Transverse colon (tissue), 4 donors: ENCODE results near the gene CLMN. TPM values are rescaled to one million over a fixed set of nuclear protein-coding genes. Genes with fewer than 3 reads are reported as not detected.

ENCODE experiments used
- DNase-seq: peaks from one replicate; pipeline ENCODE4 v3.0.0-alpha.2; 2019
- H3K27ac ChIP-seq, 4 donors: fragments of 200-600 bp; sonication (generic); 2 replicates each; pipeline ENCODE4 v1.5.1; 2016 to 2018; ENCODE audit warnings: inconsistent platforms in 4 of 4
- H3K27me3 ChIP-seq: fragments of 200-600 bp; sonication (generic); 2 replicates; pipeline ENCODE4 v1.5.1; 2017; ENCODE audit warnings: inconsistent platforms
- H3K36me3 ChIP-seq, 4 donors: fragments of 200-600 bp; sonication (generic); 2 replicates each; pipeline ENCODE4 v1.5.1; 2017 to 2019; ENCODE audit warnings: inconsistent platforms in 4 of 4
- H3K4me1 ChIP-seq, 4 donors: fragments of 200-600 bp; sonication (generic); 2 replicates each; pipeline ENCODE4 v1.5.1; 2017 to 2020; ENCODE audit warnings: inconsistent platforms in 4 of 4
- H3K4me3 ChIP-seq, 4 donors: fragments of 200-600 bp; sonication (generic); 1 replicate in 1 of 4; 2 replicates in 3 of 4; pipeline versions ENCODE4 v1.5.1 to v1.6.1; 2017 to 2019; ENCODE audit warnings: inconsistent platforms in 4 of 4
- H3K9me3 ChIP-seq, 2 donors: fragments of 200-600 bp; sonication (generic); 2 replicates each; pipeline ENCODE4 v1.5.1; 2017 to 2019; ENCODE audit warnings: inconsistent platforms in 2 of 2
- CTCF ChIP-seq, 5 experiments: fragments of 200-600 bp in 3 of 5; fragments of 450-650 bp in 2 of 5; sonication (generic) in 3 of 5; IDR thresholded peaks; 1 replicate in 2 of 5; 2 replicates in 3 of 5; pipeline ENCODE4 v1.5.1; 2016 to 2017; ENCODE audit warnings: antibody characterized with exemption in 5 of 5, inconsistent platforms in 3 of 5, mild to moderate bottlenecking in 2 of 5, moderate library complexity in 1 of 5
- EP300 ChIP-seq: sonication (generic); formaldehyde crosslinking; IDR thresholded peaks from one replicate; pipeline ENCODE4 v1.6.1; 2017; ENCODE audit warnings: antibody characterized with exemption, low read depth
- POLR2A ChIP-seq: fragments of 450-650 bp; IDR thresholded peaks from one replicate; pipeline ENCODE4 v1.6.1; 2016; ENCODE audit warnings: antibody characterized with exemption, mild to moderate bottlenecking, moderate library complexity
- POLR2AphosphoS5 ChIP-seq, 3 donors: sonication (generic); formaldehyde crosslinking; IDR thresholded peaks; one replicate each; pipeline ENCODE4 v1.6.1; 2016; ENCODE audit warnings: antibody characterized with exemption in 3 of 3
- WGBS, 2 donors: methylation state at CpG; one replicate each; pipeline ENCODE4 v1.1.5; 2018; ENCODE audit warnings: low coverage in 1 of 2; 5-methylcytosine and 5-hydroxymethylcytosine counted together
- in situ Hi-C, 4 donors: fragments of 200-750 bp; cut with MboI; loops; one replicate each; pipeline versions ENCODE4 v1.15.0 to v1.15.1; 2017; ENCODE audit warnings: low sequenced_read_pairs in 3 of 4, low pct_ligation_motif_present in 1 of 4, low pct_unique_long_range_greater_than_20kb in 1 of 4
- intact Hi-C: fragments of 100-400 bp; cut with DNase I; formaldehyde crosslinking; loops from one replicate; pipeline ENCODE4 v1.15.1; 2023; ENCODE audit warnings: low total_unique reads
- total RNA-seq, 4 donors: library from RNA; depleted of rRNA; stranded (reverse); fragments of >200 nt; gene quantifications; one replicate each; pipeline ENCODE4 v1.1.0, GENCODE V29; 2016

The CLMN gene
- total RNA-seq, 4 donors from 2014 or later = 71.1 to 118 (median 90.1) TPM

GRCh38 chr14:95320955-95321600 is 1.4 kb upstream of the CLMN start:
- intact Hi-C loops (no loop called here), in situ Hi-C loops (no loop called here)
- DNase-seq = no peak
- no peaks in the 10 kb centered on the region for H3K9me3 ChIP-seq
- 97% methylated on average over 8 of the region's 8 CpGs; no CpG with 5 or more reads in 1 of the 2 donors for WGBS, 2 donors
- no peaks in the 10 kb centered on the region for H3K36me3 ChIP-seq
- H3K27ac ChIP-seq = peak overlapping the region in 2 of 4 donors; percentile 79 to 82
- TF ChIP-seq POLR2A (no peak), POLR2AphosphoS5 (IDR thresholded peaks at IDR 0.05) (no peak), EP300 (no peak), CTCF (IDR thresholded peaks at IDR 0.05) (no peak)
- no peak overlapping the region for H3K4me3 ChIP-seq
- H3K27me3 ChIP-seq = no peaks in the 10 kb centered on the region
- H3K4me1 ChIP-seq = peaks cover 7 to 32% (median 17%) of the 10 kb centered on the region in 4 donors

- H3K27me3 ChIP-seq = no peaks in the 10 kb centered on the region
- H3K4me3 ChIP-seq = peak overlapping the region; percentile 42 to 86 (median 54)
- H3K9me3 ChIP-seq = no peaks in the 10 kb centered on the region
- in situ Hi-C loops (no loop called here), intact Hi-C loops (no loop called here)
- peaks cover 7 to 32% (median 17%) of the 10 kb centered on the region in 4 donors for H3K4me1 ChIP-seq
- H3K36me3 ChIP-seq = no peaks in the 10 kb centered on the region
- WGBS, 2 donors = 25% methylated on average over 25 of the region's 32 CpGs; no CpG with 5 or more reads in 1 of the 2 donors
- H3K27ac ChIP-seq = peak overlapping the region; percentile 72 to 82 (median 80)
- TF ChIP-seq POLR2AphosphoS5 (IDR thresholded peaks at IDR 0.05) (no peak), POLR2A (no peak), EP300 (no peak), CTCF (IDR thresholded peaks at IDR 0.05) (no peak)
- DNase-seq = no peak
Observed at GRCh38 chr14:95320078-95320895, 579 bp upstream of the CLMN start.

GRCh38 chr14:95318399-95319311 is 1.1 kb downstream of the CLMN start:
- WGBS, 2 donors = 21% methylated on average over 22 of the region's 22 CpGs; no CpG with 5 or more reads in 1 of the 2 donors
- no peak for TF ChIP-seq EP300
- peak in 1 of 3 donors; percentile 40 for TF ChIP-seq POLR2AphosphoS5 (IDR thresholded peaks at IDR 0.05)
- TF ChIP-seq CTCF (IDR thresholded peaks at IDR 0.05) = no peak
- no peak for TF ChIP-seq POLR2A
- no peaks in the 10 kb centered on the region for H3K27me3 ChIP-seq
- peak; percentile 36 for DNase-seq
- peak overlapping the region; percentile 59 to 97 (median 90) for H3K4me3 ChIP-seq
- intact Hi-C loops = no loop called here
- in situ Hi-C loops = no loop called here
- peaks cover 19 to 46% (median 29%) of the 10 kb centered on the region in 4 donors for H3K4me1 ChIP-seq
- no peaks in the 10 kb centered on the region for H3K36me3 ChIP-seq
- no peaks in the 10 kb centered on the region for H3K9me3 ChIP-seq
- H3K27ac ChIP-seq = peak overlapping the region; percentile 87 to 93 (median 92)
